Muscle of arm (tissue), 14 donors: ENCODE data around the gene CALY. TPM values are rescaled to one million over a fixed set of nuclear protein-coding genes. Genes with fewer than 3 reads are reported as not detected.
"Not testable (repeated sequence)": the region's sequence is repeated elsewhere in the genome, so short reads cannot be mapped to it uniquely, and the experiment has no call there.

Experiments used
- DNase-seq: peaks from one replicate; pipeline ENCODE4 v3.0.0-alpha.2; 2013
- long read RNA-seq, 11 donors: transcript quantifications; one replicate each; lab custom pipeline, GENCODE V29; 2026
- polyA plus RNA-seq, 12 donors: library from polyadenylated mRNA; unstranded; fragments of 120-200 nt; gene quantifications; one replicate each; pipeline ENCODE4 v1.2.1, GENCODE V29; 2013; ENCODE audit not compliant: insufficient read length in 12 of 12

Gene CALY
- polyA plus RNA-seq: under 1 TPM in 1 of 12 donors, not detected in 11; 0.41 TPM
- long read RNA-seq, donor 1, transcript CALY-205 (2 exons, 655 nt): minor isoform, 7 of 19 reads
- long read RNA-seq, donor 1, transcript CALY-201 (6 exons, 2,271 nt): major isoform, 11 of 19 reads
- long read RNA-seq, donor 1, partial matches to known transcripts: 0 of 19 reads
- long read RNA-seq, donor 1, other reads (novel, unspliced or antisense): 0 of 19 reads
- long read RNA-seq, donor 2, partial matches to known transcripts: 0 of 1 reads
- long read RNA-seq, donor 2, other reads (novel, unspliced or antisense): 0 of 1 reads
- long read RNA-seq, donor 3, partial matches to known transcripts: 0 of 1 reads
- long read RNA-seq, donor 3, other reads (novel, unspliced or antisense): 0 of 1 reads
- long read RNA-seq, donor 4: 0 reads
- long read RNA-seq, donor 5: 0 reads
- long read RNA-seq, donor 6: 0 reads
- long read RNA-seq, donor 7: 0 reads
- long read RNA-seq, donor 8, partial matches to known transcripts: 0 of 1 reads
- long read RNA-seq, donor 8, other reads (novel, unspliced or antisense): 0 of 1 reads
- long read RNA-seq, donor 9: 0 reads
- long read RNA-seq, donor 10: 0 reads
- long read RNA-seq, donor 11: 0 reads

- DNase-seq: no peak
Observed at GRCh38 chr10:133336577-133337369, at the start of gene CALY. TSS of gene CALY (minus strand) at chr10:133336896. CDS start at chr10:133328989, 7,907 bp downstream.

- DNase-seq: no peak
Observed at GRCh38 chr10:133385214-133385613, 48.5 kb upstream of the CALY start.

GRCh38 chr10:133384071-133384470 lies 47.4 kb upstream of the CALY start:
- DNase-seq: no peak

- DNase-seq: no peak
Observed at GRCh38 chr10:133383551-133383950, 46.9 kb upstream of the CALY start.

GRCh38 chr10:133381036-133381435 lies 44.3 kb upstream of the CALY start:
- DNase-seq: no peak

- DNase-seq: no peak
Observed at GRCh38 chr10:133379801-133380666, 43.3 kb upstream of the CALY start.

GRCh38 chr10:133379152-133379800 lies 42.6 kb upstream of the CALY start, which contains the start of gene PAOX:
TSS of gene PAOX (plus strand) at chr10:133379262. CDS start at chr10:133379317, 55 bp downstream.
- no peak for DNase-seq

GRCh38 chr10:133378251-133379096 lies 41.8 kb upstream of the CALY start:
- DNase-seq: peak; percentile 69

- no peak for DNase-seq
Observed at GRCh38 chr10:133377818-133378250, 41.1 kb upstream of the CALY start.

- DNase-seq: no peak
Observed at GRCh38 chr10:133377025-133377817, 40.5 kb upstream of the CALY start.

- DNase-seq: not testable (repeated sequence)
Observed at GRCh38 chr10:133376183-133376582, 39.5 kb upstream of the CALY start.

GRCh38 chr10:133375357-133376115 lies 38.8 kb upstream of the CALY start:
- no peak for DNase-seq

DNA sequence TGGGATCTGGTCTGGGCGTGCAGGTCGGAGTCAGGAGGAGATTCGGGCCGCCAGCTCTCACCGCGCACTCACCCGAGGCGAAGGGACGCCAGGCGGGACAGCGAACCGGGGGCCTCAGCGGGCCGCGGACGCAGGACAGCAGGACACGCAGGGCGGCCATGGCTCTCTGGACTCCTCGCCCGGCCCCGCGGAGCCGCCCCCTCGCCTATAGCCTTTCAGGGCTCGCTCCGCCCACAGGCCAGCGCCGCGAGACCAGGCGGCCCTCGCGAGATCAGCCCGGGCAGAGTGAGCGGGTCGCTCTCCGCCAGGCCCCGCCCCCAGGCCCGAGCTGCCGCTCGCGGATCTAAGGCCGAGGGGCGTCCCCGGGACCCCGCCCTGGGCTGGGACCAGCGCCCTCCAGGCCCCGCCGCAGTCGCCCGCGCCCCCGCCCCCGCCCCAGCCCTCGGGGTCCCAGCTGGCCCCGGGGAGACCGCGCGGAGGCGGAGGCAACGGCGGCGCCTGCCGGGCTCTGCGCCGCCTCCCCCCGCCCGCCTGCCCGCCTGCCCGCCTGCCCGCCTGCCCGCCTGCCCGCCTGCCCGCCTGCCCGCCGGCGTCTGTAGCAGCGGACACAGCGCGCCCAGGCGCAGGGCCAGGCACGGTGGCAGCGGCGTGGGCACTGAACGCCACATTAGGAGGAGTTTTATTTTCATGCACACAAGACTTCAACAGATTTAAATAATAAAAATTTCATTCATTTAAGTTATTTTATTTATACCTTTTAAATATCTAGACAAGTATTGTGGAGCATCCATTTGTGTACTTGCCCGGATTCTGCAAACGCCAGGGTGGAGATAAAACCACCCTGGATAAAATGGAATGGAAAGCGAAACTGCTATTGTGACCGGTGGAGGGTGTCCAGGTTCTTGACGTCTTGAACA lies 36.7 kb upstream of the CALY start, which contains the start of gene ECHS1:
TSS of gene ECHS1 (minus strand) at position 181 of the 917 bp plus-strand sequence. CDS start at position 160, 21 bp downstream.
- DNase-seq: peak; percentile 96

- DNase-seq: no peak
Observed at GRCh38 chr10:133372507-133372906, 35.8 kb upstream of the CALY start.

DNA sequence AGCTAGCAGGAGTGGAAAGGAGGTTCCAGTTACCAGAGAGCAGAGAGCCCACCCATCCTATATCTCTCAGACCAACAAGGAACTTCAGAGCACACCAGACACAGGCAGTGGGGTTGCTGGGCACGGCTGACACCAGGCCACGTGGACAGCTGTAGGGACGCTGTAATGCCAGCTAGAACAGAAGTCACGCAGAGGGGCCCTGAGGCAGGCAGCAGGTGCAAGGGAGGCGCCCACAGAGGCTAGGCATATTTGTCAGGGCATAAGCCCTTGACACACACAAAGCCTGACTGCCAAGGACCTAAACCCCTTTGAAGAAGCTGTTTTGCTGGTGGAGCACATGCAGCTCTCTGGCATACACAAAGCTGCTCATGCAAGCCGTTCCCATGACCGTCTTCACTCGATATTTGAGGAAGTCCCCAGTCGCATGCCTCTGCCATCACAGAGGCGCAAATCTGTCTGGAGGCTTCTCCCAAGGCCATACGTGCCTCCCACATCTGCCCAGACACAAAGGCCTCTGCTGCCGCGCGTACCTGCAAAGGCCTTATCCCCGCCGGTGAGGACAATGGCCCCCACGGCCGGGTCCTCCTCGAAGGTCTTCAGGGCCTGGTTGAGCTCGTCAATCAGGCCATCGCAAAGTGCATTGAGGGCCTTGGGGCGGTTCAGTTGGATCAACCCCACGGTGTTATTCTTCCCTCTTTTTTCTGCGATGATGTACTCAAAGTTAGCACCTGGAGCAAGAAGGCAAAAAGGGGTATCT lies 33.5 kb upstream of the CALY start:
- DNase-seq: no peak

DNA sequence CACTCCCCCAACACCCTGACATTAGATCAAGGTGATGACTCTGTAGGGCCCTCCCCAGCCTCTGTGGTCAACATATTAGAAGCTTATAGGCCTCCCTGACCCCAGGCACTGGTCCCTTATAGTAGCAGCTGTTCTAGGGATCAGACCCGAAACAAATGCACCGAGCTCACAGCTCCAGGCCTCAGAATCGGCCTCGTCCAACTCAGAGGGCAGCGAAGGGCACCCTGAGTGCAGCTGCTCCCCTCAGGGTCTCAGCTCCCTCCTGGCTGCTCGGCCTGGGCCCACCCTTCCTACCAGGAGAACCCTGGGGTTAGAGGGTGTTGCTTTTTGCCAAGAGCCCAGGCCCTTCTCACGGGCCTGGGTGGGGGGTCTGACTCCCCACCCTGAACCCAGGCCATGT lies 31.5 kb upstream of the CALY start:
- DNase-seq: no peak
